K562 (cell line): ENCODE measurements around the gene ADORA2B. TPM values are rescaled to one million over a fixed set of nuclear protein-coding genes. Genes with fewer than 3 reads are reported as not detected.

Source experiments
- CBFA2T3 ChIP-seq: fragments of 450-650 bp; IDR thresholded peaks from 2 replicates; pipeline ENCODE4 v1.6.1; 2017
- GTF2F1 ChIP-seq: IDR thresholded peaks from 2 replicates; pipeline ENCODE4 v1.6.1; 2011; ENCODE audit warnings: low read depth, low read length, improper control_type of control experiment
- LCOR ChIP-seq: sonication (generic); formaldehyde crosslinking; IDR thresholded peaks from 2 replicates; pipeline ENCODE4 v1.8.0; 2022; ENCODE audit warnings: mild to moderate bottlenecking, missing genetic modification reagents
- LEF1 ChIP-seq: fragments of 450-650 bp; IDR thresholded peaks from 2 replicates; pipeline ENCODE4 v1.6.1; 2016; ENCODE audit warnings: mild to moderate bottlenecking
- NCOA1 ChIP-seq: fragments of 450-650 bp; IDR thresholded peaks from 2 replicates; pipeline ENCODE4 v1.6.1; 2016; ENCODE audit warnings: low read depth
- NFIC ChIP-seq: fragments of 450-650 bp; IDR thresholded peaks from 2 replicates; pipeline ENCODE4 v1.6.1; 2017; ENCODE audit warnings: mild to moderate bottlenecking, inconsistent platforms
- NRF1 ChIP-seq, 2 experiments: fragments of 450-650 bp; IDR thresholded peaks in 1 of 2; conservative IDR thresholded peaks in 1 of 2; 2 replicates each; pipeline ENCODE4 v1.6.1; 2014; ENCODE audit warnings: mild to moderate bottlenecking in 2 of 2
- PHF20 ChIP-seq: fragments of 450-650 bp; IDR thresholded peaks from 2 replicates; pipeline ENCODE4 v1.6.1; 2018; ENCODE audit not compliant: partially characterized antibody
- PHF21A ChIP-seq: fragments of 450-650 bp; IDR thresholded peaks from 2 replicates; pipeline ENCODE4 v1.6.1; 2017; ENCODE audit warnings: low read depth, borderline replicate concordance
- POLR3G ChIP-seq: IDR thresholded peaks from 2 replicates; pipeline ENCODE4 v1.6.1; 2011; ENCODE audit not compliant: insufficient read length, insufficient replicate concordance; ENCODE audit errors: extremely low read depth
- XRCC4 ChIP-seq: IDR thresholded peaks from one replicate; pipeline ENCODE4 v1.6.1; 2011; ENCODE audit not compliant: insufficient read depth, insufficient read length; ENCODE audit errors: extremely low read depth
- ZKSCAN8 ChIP-seq: fragments of 200-800 bp; sonication (Bioruptor generic); IDR thresholded peaks from 2 replicates; pipeline ENCODE4 v1.6.1; 2016; ENCODE audit warnings: missing genetic modification characterization, missing compliant biosample characterization
- polyA plus RNA-seq, 8 experiments: library from polyadenylated mRNA; depleted of rRNA in 4 of 8; stranded (reverse) in 5 of 8; unstranded in 3 of 8; fragments of >200 nt; fragmentation: Nextera tagmentation in 2 of 8; fragmentation: Illumina TruSeq in 1 of 8; extraction: Ambion mirVana in 2 of 8; extraction: Trizol in 1 of 8; gene quantifications; 2 replicates each; pipeline versions ENCODE4 v1.2.1 to v1.2.3, GENCODE V29; 2011 to 2014; ENCODE audit warnings: inconsistent platforms in 1 of 8, missing spikeins in 1 of 8
- total RNA-seq, 7 experiments: library from RNA; depleted of rRNA in 6 of 7; stranded (reverse); fragments of >200 nt in 6 of 7; fragmentation: Illumina TruSeq in 2 of 7; extraction: Trizol in 2 of 7; gene quantifications; 2 replicates each; pipeline versions ENCODE4 v1.2.1 to v1.2.3, GENCODE V29; 2011 to 2021; ENCODE audit warnings: low replicate concordance in 1 of 7
- TF ChIP-seq, protein P1 (sequence below), 2 experiments: fragments of 150-350 bp in 1 of 2; IDR thresholded peaks; 2 replicates each; pipeline ENCODE4 v1.6.1; 2012 to 2016; ENCODE audit warnings: low read depth in 2 of 2, low read length in 2 of 2, mild to moderate bottlenecking in 1 of 2, moderate library complexity in 1 of 2
- TF ChIP-seq, protein P2 (sequence below): fragments of 450-650 bp; IDR thresholded peaks from 2 replicates; pipeline ENCODE4 v1.6.1; 2017; ENCODE audit warnings: antibody characterized with exemption
- TF ChIP-seq, protein P3 (sequence below): fragments of 250-450 bp; sonication (Bioruptor Pico); IDR thresholded peaks from 2 replicates; pipeline ENCODE4 v1.4.0; 2020
- TF ChIP-seq, protein P4 (sequence below), 2 experiments: IDR thresholded peaks; 2 replicates each; pipeline ENCODE4 v1.6.1; 2011; ENCODE audit warnings: borderline replicate concordance in 1 of 2, control low read depth in 1 of 2, low read depth in 1 of 2, low read length in 1 of 2, mild to moderate bottlenecking in 1 of 2, mixed read lengths in 1 of 2, moderate library complexity in 1 of 2; ENCODE audit not compliant: insufficient read depth in 1 of 2, insufficient read length in 1 of 2, poor library complexity in 1 of 2, severe bottlenecking in 1 of 2; ENCODE audit errors: extremely low read depth in 1 of 2
- TF ChIP-seq, protein P5 (sequence below), 2 experiments: fragments of 450-650 bp; conservative IDR thresholded peaks; 2 replicates each; pipeline ENCODE4 v1.6.1; 2017; ENCODE audit warnings: mild to moderate bottlenecking in 2 of 2, moderate library complexity in 2 of 2

Gene ADORA2B
- total and polyA plus RNA-seq, 9 of the 15 experiments (the other 6 are each of a cell fraction or from before 2014, with no cell fraction given): 6.4 to 16.6 (median 10.5) TPM

DNA sequence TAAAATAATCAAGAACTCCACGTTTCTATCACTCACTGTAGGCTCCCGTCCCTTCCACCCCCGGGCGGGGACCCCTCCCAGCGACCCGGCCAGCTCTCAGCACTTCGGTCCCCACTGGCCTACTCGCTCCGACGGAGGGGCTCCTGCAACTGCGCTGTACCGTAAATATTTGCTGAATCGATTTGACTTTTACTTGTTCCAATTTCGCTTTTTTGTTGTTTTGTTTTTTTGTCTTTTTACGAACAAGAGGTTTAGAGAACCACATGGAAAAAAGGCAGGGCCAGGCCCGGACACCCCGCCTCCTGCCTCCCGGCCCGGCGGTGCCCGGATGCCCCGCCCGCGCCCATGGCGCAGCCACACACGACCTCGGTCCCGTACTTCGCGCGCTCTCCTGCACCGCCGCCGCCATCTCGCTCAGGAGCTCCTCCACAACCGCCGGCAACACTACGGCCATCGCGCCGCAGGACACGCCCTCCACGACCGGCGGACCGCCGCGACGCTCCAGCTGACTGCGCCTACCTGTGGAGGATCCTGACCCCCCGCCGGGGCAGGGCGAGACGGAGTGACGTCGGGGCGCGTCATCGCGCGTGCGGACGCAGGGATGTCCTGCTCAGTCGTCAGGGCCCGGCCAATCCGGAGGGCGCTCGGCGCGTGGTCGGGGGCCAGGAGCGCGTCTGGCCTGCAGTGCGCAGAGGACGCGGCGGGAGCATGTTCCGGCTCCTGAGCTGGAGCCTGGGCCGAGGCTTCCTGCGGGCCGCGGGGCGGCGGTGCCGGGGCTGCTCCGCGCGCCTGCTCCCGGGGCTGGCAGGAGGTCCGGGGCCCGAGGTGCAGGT, 54.4 kb downstream of the ADORA2B start, which contains the start of the genes TTC19 and ZSWIM7 (continued):
- TF ChIP-seq, protein P1, sequence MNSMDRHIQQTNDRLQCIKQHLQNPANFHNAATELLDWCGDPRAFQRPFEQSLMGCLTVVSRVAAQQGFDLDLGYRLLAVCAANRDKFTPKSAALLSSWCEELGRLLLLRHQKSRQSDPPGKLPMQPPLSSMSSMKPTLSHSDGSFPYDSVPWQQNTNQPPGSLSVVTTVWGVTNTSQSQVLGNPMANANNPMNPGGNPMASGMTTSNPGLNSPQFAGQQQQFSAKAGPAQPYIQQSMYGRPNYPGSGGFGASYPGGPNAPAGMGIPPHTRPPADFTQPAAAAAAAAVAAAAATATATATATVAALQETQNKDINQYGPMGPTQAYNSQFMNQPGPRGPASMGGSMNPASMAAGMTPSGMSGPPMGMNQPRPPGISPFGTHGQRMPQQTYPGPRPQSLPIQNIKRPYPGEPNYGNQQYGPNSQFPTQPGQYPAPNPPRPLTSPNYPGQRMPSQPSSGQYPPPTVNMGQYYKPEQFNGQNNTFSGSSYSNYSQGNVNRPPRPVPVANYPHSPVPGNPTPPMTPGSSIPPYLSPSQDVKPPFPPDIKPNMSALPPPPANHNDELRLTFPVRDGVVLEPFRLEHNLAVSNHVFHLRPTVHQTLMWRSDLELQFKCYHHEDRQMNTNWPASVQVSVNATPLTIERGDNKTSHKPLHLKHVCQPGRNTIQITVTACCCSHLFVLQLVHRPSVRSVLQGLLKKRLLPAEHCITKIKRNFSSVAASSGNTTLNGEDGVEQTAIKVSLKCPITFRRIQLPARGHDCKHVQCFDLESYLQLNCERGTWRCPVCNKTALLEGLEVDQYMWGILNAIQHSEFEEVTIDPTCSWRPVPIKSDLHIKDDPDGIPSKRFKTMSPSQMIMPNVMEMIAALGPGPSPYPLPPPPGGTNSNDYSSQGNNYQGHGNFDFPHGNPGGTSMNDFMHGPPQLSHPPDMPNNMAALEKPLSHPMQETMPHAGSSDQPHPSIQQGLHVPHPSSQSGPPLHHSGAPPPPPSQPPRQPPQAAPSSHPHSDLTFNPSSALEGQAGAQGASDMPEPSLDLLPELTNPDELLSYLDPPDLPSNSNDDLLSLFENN (IDR thresholded peaks at IDR 0.05; ENCODE audit: low read depth in 2 of 2, low read length in 2 of 2): no peak
- TF ChIP-seq GTF2F1: no peak
- TF ChIP-seq LCOR: 0 out of 2 replicates have a peak, but pooled peaks have one; percentile 47
- peak; percentile 47; the same call in 1 of the 2 replicates for TF ChIP-seq PHF21A
- no peak for TF ChIP-seq ZKSCAN8
- no peak for TF ChIP-seq XRCC4
- peak; percentile 30; the same call in 1 of the 2 replicates for TF ChIP-seq CBFA2T3
- TF ChIP-seq, protein P2, sequence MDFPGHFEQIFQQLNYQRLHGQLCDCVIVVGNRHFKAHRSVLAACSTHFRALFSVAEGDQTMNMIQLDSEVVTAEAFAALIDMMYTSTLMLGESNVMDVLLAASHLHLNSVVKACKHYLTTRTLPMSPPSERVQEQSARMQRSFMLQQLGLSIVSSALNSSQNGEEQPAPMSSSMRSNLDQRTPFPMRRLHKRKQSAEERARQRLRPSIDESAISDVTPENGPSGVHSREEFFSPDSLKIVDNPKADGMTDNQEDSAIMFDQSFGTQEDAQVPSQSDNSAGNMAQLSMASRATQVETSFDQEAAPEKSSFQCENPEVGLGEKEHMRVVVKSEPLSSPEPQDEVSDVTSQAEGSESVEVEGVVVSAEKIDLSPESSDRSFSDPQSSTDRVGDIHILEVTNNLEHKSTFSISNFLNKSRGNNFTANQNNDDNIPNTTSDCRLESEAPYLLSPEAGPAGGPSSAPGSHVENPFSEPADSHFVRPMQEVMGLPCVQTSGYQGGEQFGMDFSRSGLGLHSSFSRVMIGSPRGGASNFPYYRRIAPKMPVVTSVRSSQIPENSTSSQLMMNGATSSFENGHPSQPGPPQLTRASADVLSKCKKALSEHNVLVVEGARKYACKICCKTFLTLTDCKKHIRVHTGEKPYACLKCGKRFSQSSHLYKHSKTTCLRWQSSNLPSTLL: peak; percentile 82
- TF ChIP-seq NFIC: peak; percentile 47; the same call in 1 of the 2 replicates
- TF ChIP-seq, protein P3, sequence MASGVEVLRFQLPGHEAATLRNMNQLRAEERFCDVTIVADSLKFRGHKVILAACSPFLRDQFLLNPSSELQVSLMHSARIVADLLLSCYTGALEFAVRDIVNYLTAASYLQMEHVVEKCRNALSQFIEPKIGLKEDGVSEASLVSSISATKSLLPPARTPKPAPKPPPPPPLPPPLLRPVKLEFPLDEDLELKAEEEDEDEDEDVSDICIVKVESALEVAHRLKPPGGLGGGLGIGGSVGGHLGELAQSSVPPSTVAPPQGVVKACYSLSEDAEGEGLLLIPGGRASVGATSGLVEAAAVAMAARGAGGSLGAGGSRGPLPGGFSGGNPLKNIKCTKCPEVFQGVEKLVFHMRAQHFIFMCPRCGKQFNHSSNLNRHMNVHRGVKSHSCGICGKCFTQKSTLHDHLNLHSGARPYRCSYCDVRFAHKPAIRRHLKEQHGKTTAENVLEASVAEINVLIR (CRISPR knock-in tag): peak; percentile 95
- TF ChIP-seq, protein P4, sequence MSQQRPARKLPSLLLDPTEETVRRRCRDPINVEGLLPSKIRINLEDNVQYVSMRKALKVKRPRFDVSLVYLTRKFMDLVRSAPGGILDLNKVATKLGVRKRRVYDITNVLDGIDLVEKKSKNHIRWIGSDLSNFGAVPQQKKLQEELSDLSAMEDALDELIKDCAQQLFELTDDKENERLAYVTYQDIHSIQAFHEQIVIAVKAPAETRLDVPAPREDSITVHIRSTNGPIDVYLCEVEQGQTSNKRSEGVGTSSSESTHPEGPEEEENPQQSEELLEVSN (IDR thresholded peaks at IDR 0.05; ENCODE audit: borderline replicate concordance in 1 of 2, extremely low read depth in 1 of 2, insufficient read depth in 1 of 2, insufficient read length in 1 of 2, low read depth in 1 of 2, low read length in 1 of 2, poor library complexity in 1 of 2, severe bottlenecking in 1 of 2): peak; percentile 76 to 86
- TF ChIP-seq, protein P5, sequence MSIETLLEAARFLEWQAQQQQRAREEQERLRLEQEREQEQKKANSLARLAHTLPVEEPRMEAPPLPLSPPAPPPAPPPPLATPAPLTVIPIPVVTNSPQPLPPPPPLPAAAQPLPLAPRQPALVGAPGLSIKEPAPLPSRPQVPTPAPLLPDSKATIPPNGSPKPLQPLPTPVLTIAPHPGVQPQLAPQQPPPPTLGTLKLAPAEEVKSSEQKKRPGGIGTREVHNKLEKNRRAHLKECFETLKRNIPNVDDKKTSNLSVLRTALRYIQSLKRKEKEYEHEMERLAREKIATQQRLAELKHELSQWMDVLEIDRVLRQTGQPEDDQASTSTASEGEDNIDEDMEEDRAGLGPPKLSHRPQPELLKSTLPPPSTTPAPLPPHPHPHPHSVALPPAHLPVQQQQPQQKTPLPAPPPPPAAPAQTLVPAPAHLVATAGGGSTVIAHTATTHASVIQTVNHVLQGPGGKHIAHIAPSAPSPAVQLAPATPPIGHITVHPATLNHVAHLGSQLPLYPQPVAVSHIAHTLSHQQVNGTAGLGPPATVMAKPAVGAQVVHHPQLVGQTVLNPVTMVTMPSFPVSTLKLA (conservative IDR thresholded peaks at IDR 0.05): peak; percentile 83 to 94
- peak; percentile 75 for TF ChIP-seq PHF20
- no peak for TF ChIP-seq POLR3G
- peak; percentile 34; the same call in 1 of the 2 replicates for TF ChIP-seq NCOA1
- peak; percentile 84 to 88 for TF ChIP-seq NRF1 (conservative IDR thresholded peaks at IDR 0.05 in 1 of 2, IDR thresholded peaks at IDR 0.05 in 1 of 2)
- no peak for TF ChIP-seq LEF1
